Stimulated activated CD4-positive, alpha-beta T cell treated with anti-CD3 and anti-CD28 coated beads, TNF-alpha, amount 100 ng/mL, for 4 hours (primary cell): ENCODE results near the gene SMG6.
"Not testable (repeated sequence)": the region's sequence is repeated elsewhere in the genome, so short reads cannot be mapped to it uniquely, and the experiment has no call there.

Experiments
- DNase-seq, 3 experiments: peaks; one replicate each; pipeline ENCODE4 v3.0.0-alpha.2; 2020; ENCODE audit warnings: low read depth in 3 of 3

Gene SMG6

DNA sequence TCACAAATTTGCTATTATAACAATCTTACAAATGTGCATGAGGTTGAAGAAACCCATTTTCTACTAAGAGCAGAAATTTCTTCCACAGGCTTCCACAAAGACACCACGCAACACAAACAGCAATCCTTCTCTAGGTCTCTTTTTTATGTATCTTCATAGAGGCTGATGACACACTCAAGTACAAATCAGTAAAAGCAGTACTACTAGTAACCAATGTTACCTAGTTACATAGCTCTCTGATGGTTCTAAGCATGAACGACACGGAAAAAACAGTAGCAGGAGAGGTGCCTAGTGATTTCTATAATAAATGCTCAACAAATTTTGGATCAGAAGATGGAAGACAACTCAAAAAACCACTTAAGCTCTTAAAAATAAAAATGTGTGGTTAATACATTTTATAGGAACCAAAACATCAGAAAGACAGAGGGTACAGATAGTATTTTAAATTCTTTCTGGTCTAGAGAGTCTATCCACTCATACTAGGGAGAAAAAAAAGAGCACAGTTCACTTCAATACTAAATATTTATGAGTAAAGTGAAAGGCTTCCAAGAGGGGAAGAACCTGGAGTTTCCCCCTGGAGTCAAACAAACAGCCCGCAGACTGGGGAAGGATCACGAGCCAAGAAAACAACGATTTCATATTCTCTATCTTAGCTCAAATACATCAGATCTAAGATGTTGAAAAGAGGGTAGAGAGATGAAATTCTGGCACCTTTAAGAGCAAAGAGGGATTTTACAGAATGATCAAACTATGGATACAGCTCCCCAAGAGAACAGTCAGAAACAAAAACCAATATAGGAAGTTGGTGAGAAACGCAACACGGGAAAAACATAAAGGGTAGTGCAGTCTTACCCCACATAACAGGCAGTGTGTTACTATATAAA lies 40.2 kb downstream of the SMG6 start:
- DNase-seq = no peak

DNA sequence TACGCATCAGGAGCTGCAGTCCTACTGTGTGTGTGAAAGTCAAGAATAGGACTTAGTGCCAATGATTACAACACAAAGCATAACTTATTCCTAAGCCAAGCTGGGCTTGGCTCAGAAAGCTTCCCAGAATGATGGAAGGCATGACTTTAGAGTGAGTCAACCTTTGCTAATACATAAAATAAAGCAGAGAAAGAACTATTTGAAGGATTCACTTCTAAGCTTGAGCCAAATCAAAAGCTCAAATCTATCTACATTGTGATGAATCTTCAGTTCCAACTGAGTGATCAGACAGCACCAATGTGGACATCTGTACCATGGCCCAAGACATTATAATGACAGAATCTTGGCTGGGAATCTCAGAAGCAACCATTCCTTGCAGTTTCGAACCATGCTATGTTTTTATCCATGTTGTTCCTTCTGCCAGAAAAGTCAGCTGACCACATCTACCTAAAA lies 41.4 kb downstream of the SMG6 start:
- no peak for DNase-seq

DNA sequence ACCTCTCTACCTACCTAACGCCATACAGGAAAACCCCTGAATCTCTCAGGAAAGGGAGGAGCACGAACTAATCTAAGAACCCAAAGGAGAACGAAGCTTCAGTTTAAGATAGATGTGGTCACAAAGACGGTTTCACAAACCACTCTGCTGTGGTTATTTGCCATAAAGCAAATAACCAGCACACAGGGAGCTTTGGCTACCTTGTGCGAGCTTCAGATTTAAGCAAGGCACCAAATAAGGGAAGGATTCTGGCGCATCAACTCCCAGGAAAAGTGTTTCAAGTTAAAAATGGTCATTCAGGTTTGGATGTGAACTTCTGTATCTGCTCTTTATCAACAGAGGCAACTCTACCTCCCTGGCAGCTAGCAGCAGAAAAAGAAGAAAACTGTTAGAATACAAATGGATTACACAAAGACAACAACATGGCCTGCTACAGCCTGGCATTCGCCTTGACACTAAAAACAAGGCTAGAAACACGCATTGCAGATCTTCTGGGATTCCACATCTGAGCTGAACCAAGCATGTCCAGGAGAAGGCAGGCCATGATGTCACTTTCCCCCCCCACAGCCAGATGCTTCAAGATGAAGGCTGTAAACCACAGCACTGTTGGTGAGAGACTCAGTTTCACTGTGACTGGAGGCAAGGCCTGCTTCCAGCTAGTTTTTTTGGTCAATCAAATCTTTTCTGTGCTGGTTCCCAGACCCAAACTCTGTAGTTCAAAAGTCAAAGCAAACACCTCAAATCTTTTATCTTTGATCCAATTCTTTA lies 43.6 kb downstream of the SMG6 start:
- peak in 2 of 3 experiments; percentile 26 to 37 for DNase-seq

GRCh38 chr17:2258830-2259229 lies 44.8 kb downstream of the SMG6 start:
- DNase-seq = not testable (repeated sequence)

GRCh38 chr17:2253768-2254406 lies 49.7 kb downstream of the SMG6 start:
- DNase-seq = no peak

GRCh38 chr17:2253362-2253761 lies 50.2 kb downstream of the SMG6 start:
- no peak for DNase-seq

- no peak for DNase-seq
Observed at GRCh38 chr17:2251098-2251497, 52.5 kb downstream of the SMG6 start.

GRCh38 chr17:2250140-2251095 lies 53.2 kb downstream of the SMG6 start:
- DNase-seq = peak in 1 of 3 experiments; percentile 18

DNA sequence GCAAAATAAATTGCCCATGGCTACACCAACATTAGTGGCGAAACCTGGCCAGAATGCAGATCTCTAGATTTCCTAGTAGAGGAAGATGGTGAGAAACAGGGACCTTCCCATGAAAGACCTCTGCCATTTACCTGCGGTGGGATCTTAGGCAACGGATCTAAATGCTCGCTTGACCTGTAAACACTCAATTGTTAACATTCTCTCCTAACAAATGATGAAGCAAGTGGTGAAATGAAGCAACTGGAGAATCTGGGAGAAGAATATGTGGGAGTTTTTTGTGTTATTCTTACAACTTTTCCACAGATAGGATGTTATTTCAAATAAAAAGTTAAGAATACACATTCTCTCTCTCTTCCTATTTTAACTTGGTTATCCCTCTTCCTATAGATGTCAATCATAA lies 56.6 kb downstream of the SMG6 start:
- DNase-seq = no peak

GRCh38 chr17:2244545-2245525 lies 58.8 kb downstream of the SMG6 start:
- peak; percentile 70 to 73 (median 71) for DNase-seq

GRCh38 chr17:2243953-2244352 lies 59.6 kb downstream of the SMG6 start:
- DNase-seq = no peak

DNA sequence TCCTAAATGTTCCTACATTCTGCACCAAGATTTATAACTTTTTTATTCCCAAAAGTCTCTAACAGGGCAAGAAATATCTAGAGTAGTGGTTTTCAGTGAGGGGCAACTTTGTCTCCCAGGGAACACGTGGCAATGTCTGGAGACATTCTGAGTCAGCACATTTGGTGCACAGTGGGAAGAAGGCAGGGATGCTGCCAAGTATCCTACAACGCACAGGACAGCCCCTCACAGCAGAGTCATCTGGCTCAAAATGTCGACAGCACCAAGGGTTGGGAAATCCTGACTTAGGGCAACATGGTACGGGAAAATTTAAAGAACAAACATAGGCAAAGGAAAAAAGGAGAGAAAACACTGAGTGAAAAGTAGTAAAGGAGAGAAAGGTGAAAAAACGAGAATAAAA lies 61.8 kb downstream of the SMG6 start:
- DNase-seq = no peak

DNA sequence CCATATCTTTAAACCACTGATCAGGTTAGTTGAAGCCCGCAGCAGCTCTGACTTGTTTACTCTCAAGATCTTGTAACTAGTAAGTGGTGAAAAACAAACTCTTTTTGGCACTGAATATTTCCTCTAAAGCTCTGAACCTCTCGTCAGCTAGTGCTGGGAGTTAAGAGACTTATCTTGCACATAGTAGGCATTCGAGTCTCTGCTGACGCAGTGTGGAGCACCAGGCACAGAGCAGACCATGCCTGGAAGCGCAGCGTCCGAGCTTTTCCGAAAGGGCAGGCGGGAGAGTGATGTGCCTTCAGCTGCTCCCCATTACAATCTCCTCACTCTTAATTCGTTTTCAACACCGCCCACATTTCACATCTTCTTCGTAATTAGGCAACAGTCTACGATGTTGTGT lies 63.0 kb downstream of the SMG6 start:
- no peak for DNase-seq

- peak in 1 of 3 experiments; percentile 8 for DNase-seq
Observed at GRCh38 chr17:2239882-2240430, 63.6 kb downstream of the SMG6 start.

DNA sequence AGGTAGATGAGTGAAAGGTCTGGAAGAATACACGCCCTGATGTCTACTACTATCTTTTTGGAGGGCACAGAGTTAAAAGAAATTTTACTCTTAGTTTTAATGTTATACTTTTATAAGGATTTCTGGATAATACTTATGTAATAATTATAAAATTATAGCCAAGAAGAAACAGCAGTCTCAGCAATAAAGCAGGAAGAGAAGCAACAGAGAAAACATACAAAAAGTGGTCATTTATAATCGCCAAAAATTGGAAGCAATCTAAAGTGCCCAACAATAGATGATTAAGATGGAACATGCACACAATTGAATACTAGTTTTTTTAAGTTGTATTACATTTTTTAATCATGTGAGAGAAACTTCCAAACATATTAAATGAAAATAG lies 64.4 kb downstream of the SMG6 start:
- no peak for DNase-seq

GRCh38 chr17:2238432-2239169 lies 65.0 kb downstream of the SMG6 start:
- DNase-seq = no peak

DNA sequence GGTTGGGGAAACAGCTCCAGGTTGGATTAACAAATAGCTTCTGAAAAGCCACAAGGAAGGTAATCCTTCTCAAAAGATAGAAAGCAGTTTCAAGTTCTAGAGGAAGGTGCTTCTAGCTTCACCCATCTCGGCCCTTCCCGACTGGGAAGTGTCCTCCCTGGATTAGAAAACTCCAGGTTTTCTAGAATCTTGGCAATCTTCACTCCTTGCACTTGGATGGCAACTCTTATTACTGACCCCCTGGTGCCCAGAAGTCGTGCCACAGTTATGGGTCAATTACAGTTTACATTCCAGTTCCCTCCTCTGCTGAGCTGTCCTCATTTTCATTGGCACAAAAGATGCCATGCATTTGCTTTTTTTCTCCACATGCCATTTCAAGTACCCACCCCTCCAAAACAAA lies 65.6 kb downstream of the SMG6 start:
- DNase-seq = no peak

DNA sequence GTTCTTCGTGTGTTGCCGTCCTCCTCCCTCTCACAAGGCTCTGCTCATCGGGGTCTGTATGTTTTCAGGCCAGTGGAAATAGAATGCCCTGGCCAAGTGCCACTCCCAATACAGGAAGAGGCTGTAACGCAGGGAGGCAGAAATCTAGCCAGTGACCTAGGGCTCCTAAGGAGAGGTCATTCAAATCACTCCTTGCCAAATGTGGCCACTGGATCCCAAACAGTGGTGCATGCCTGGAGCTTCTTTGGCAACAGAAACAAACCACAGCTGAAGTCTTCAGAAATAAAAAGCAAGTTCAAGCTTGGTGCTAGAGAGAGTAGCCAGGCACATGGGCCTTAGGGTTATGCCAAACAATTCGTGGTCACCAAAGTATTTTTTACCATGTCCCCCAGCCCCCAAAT lies 66.1 kb downstream of the SMG6 start:
- no peak for DNase-seq

DNA sequence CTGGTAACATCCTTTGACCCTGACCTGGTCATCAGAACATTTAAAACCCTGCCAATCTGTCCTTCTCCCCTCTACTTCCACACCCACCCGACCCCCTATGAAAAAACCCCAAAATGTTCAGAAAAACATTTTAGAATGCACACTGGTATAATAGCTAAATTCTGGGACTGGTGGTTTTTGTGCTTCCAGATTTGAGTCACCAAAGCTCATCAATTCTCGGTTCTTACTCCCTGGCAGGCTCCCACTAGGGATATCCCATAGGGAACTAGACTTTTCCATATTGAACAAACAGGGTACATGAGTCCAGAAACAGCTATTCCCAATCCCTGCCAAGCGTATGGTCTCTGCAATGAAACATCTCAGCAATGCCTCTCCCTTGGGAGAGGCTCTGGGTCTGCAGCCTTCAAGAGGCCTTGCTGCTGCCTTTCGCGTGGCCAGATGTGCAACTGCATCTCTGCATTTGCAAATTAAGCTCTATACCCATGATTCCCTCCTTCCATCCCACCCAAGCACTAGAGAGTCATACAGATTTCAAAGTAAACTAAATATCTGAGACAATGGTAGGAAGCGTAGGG lies 67.7 kb downstream of the SMG6 start:
- no peak for DNase-seq
